Lower leg skin (tissue), 3 donors: ENCODE results near the gene PRDM8.

Source experiments
- POLR2A ChIP-seq, 2 donors: fragments of 450-650 bp; IDR thresholded peaks; one replicate each; pipeline ENCODE4 v1.6.1; 2016 to 2017; ENCODE audit warnings: antibody characterized with exemption in 2 of 2, mild to moderate bottlenecking in 1 of 2, moderate library complexity in 1 of 2
- TF ChIP-seq, protein P1 (sequence below), 3 donors: fragments of 450-650 bp; IDR thresholded peaks; one replicate each; pipeline ENCODE4 v1.5.1; 2016; ENCODE audit warnings: antibody characterized with exemption in 3 of 3, mild to moderate bottlenecking in 3 of 3, moderate library complexity in 2 of 3

DNA sequence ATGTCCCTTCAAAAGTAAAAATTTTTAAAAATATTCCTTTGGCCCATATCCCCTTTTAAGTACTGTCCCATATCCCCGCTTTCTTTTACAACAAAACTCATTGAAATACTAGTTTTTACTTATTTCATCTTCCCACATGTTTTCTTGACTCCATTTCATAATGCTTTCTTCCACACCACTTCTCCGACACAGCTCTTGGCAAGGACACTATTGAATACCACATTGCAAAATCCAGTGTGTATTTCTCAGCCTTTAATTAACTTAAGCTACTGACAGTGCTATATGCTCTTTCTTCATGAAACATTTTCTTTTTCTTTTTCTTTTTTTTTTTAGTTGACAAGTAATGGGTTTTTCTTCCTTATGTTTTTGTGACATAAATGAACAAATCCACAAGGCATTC lies 28.8 kb downstream of the PRDM8 start:
- TF ChIP-seq, protein P1, sequence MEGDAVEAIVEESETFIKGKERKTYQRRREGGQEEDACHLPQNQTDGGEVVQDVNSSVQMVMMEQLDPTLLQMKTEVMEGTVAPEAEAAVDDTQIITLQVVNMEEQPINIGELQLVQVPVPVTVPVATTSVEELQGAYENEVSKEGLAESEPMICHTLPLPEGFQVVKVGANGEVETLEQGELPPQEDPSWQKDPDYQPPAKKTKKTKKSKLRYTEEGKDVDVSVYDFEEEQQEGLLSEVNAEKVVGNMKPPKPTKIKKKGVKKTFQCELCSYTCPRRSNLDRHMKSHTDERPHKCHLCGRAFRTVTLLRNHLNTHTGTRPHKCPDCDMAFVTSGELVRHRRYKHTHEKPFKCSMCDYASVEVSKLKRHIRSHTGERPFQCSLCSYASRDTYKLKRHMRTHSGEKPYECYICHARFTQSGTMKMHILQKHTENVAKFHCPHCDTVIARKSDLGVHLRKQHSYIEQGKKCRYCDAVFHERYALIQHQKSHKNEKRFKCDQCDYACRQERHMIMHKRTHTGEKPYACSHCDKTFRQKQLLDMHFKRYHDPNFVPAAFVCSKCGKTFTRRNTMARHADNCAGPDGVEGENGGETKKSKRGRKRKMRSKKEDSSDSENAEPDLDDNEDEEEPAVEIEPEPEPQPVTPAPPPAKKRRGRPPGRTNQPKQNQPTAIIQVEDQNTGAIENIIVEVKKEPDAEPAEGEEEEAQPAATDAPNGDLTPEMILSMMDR (IDR thresholded peaks at IDR 0.05), result no peak
- no peak for TF ChIP-seq POLR2A (IDR thresholded peaks at IDR 0.05)
